ENCODE measurements around the gene LDLRAP1. TPM values are rescaled to one million over a fixed set of nuclear protein-coding genes. Genes with fewer than 3 reads are reported as not detected.

Gene LDLRAP1
- total and polyA plus RNA-seq, 2 experiments from 2014 or later = 9.6 to 22.7 TPM

- Mint-ChIP-seq H3K36me3 (ENCODE audit: low read depth) (no peaks in the 10 kb centered on the region; the same call in 2 of the 3 replicates), H3K9me3 (peaks cover 9% of the 10 kb centered on the region; the same call in 2 of the 3 replicates), H3K27ac (no peak overlapping the region), H3K27me3 (ENCODE audit: insufficient read depth, low read depth, poor library complexity) (peaks cover 9% of the 10 kb centered on the region), H3K4me1 (peaks cover 11% of the 10 kb centered on the region), H3K4me3 (no peak overlapping the region)
- Histone ChIP-seq H3F3A (replicated peaks; ENCODE audit: low read depth) (no peaks in the 10 kb centered on the region), H3K27me3 (ENCODE audit: insufficient read depth) (no peaks in the 10 kb centered on the region), H3K9me2 (ENCODE audit: insufficient read depth) (no peaks in the 10 kb centered on the region), H3K4me1 (ENCODE audit: insufficient read depth) (peaks cover 16% of the 10 kb centered on the region), H2AFZ (no peak overlapping the region), H3K4me2 (no peak overlapping the region), H3K27ac (ENCODE audit: low read depth) (no peak overlapping the region), H4K20me1 (replicated peaks; ENCODE audit: insufficient read depth) (no peaks in the 10 kb centered on the region), H3K36me3 (ENCODE audit: insufficient read depth) (no peaks in the 10 kb centered on the region), H3K79me2 (replicated peaks; ENCODE audit: insufficient read depth) (no peaks in the 10 kb centered on the region), H3K4me3 (no peak overlapping the region)
- ATAC-seq = no peak
- TF ChIP-seq EZH2 (IDR thresholded peaks at IDR 0.05; ENCODE audit: low read depth, unreplicated experiment) (no peak), CREB1 (CRISPR knock-in tag; IDR thresholded peaks at IDR 0.05; ENCODE audit: low read depth) (no peak), EZH2phosphoT487 (IDR thresholded peaks at IDR 0.05; ENCODE audit: unreplicated experiment) (no peak), ZNF114 (CRISPR knock-in tag; IDR thresholded peaks at IDR 0.05) (no peak), POLR2AphosphoS5 (IDR thresholded peaks at IDR 0.05; ENCODE audit: low read depth) (no peak), ETS1 (IDR thresholded peaks at IDR 0.05) (no peak), JUNB (IDR thresholded peaks at IDR 0.05; ENCODE audit: unreplicated experiment) (no peak), ZNF331 (CRISPR knock-in tag; IDR thresholded peaks at IDR 0.05; ENCODE audit: low read depth) (no peak), REST (IDR thresholded peaks at IDR 0.05; ENCODE audit: unreplicated experiment) (no peak)
- no peak for DNase-seq (ENCODE audit: low spot score)
Measured at GRCh38 chr1:25516686-25517085, 26.7 kb upstream of the LDLRAP1 start.

GRCh38 chr1:25517476-25518394, 25.7 kb upstream of the LDLRAP1 start:
- TF ChIP-seq EZH2phosphoT487 (IDR thresholded peaks at IDR 0.05; ENCODE audit: unreplicated experiment) = no peak
- peak; percentile 44 to 45 for TF ChIP-seq CTCF (conservative IDR thresholded peaks at IDR 0.05; ENCODE audit: low read depth in 2 of 2)
- TF ChIP-seq POLR2AphosphoS5 (IDR thresholded peaks at IDR 0.05; ENCODE audit: low read depth) = peak; percentile 29; the same call in 1 of the 2 replicates
- peak; percentile 89 for DNase-seq (ENCODE audit: low spot score)

More at GRCh38 chr1:25517476-25518394, 25.7 kb upstream of the LDLRAP1 start:
- Histone ChIP-seq H3K4me1 (ENCODE audit: insufficient read depth) (peaks cover 16% of the 10 kb centered on the region), H3K4me3 (peak overlapping the region; percentile 36; the same call in 1 of the 2 replicates), H3K79me2 (replicated peaks; ENCODE audit: insufficient read depth) (no peaks in the 10 kb centered on the region), H3F3A (replicated peaks; ENCODE audit: low read depth) (no peaks in the 10 kb centered on the region), H3K27ac (ENCODE audit: low read depth) (0 out of 2 replicates have a peak overlapping the region, but pooled peaks have one; percentile 20), H3K4me2 (peak overlapping the region; percentile 43; the same call in 1 of the 2 replicates), H3K36me3 (ENCODE audit: insufficient read depth) (no peaks in the 10 kb centered on the region), H3K27me3 (ENCODE audit: insufficient read depth) (no peaks in the 10 kb centered on the region), H4K20me1 (replicated peaks; ENCODE audit: insufficient read depth) (no peaks in the 10 kb centered on the region), H3K9me2 (ENCODE audit: insufficient read depth) (no peaks in the 10 kb centered on the region), H2AFZ (peak overlapping the region; percentile 84)
- Mint-ChIP-seq H3K4me3 (no peak overlapping the region), H3K9me3 (peaks cover 7% of the 10 kb centered on the region; the same call in 2 of the 3 replicates), H3K27ac (no peak overlapping the region; the same call in 1 of the 2 replicates), H3K4me1 (peaks cover 11% of the 10 kb centered on the region), H3K36me3 (ENCODE audit: low read depth) (no peaks in the 10 kb centered on the region; the same call in 2 of the 3 replicates), H3K27me3 (ENCODE audit: insufficient read depth, low read depth, poor library complexity) (peaks cover 9% of the 10 kb centered on the region)
- peak; percentile 76 for ATAC-seq

Measured in GM23338 (cell line).